ENCODE results near the gene ATAD3A.
"Not testable (repeated sequence)": the region's sequence is repeated elsewhere in the genome, so short reads cannot be mapped to it uniquely, and the experiment has no call there.

Gene ATAD3A

GRCh38 chr1:1523226-1523625 lies 11.3 kb downstream of the ATAD3A start:
- not testable (repeated sequence) for DNase-seq (ENCODE audit: low read depth in 2 of 2)

GRCh38 chr1:1523651-1524050 lies 11.7 kb downstream of the ATAD3A start:
- DNase-seq (ENCODE audit: low read depth in 2 of 2) = not testable (repeated sequence)

GRCh38 chr1:1524750-1525383 lies 12.9 kb downstream of the ATAD3A start:
- not testable (repeated sequence) for DNase-seq (ENCODE audit: low read depth in 2 of 2)

- not testable (repeated sequence) for DNase-seq (ENCODE audit: low read depth in 2 of 2)
Measured at GRCh38 chr1:1526476-1526875, 14.5 kb downstream of the ATAD3A start.

GRCh38 chr1:1527092-1527816 lies 15.3 kb downstream of the ATAD3A start:
- DNase-seq (ENCODE audit: low read depth in 2 of 2) = no peak

- no peak for DNase-seq (ENCODE audit: low read depth in 2 of 2)
Measured at GRCh38 chr1:1528301-1529267, 16.6 kb downstream of the ATAD3A start.

GRCh38 chr1:1529321-1529720 lies 17.4 kb downstream of the ATAD3A start:
- DNase-seq (ENCODE audit: low read depth in 2 of 2) = no peak

- DNase-seq (ENCODE audit: low read depth in 2 of 2) = no peak
Measured at GRCh38 chr1:1529936-1530335, 18.0 kb downstream of the ATAD3A start.

- DNase-seq (ENCODE audit: low read depth in 2 of 2) = no peak
Measured at GRCh38 chr1:1531947-1532346, 20.0 kb downstream of the ATAD3A start.

- not testable (repeated sequence) for DNase-seq (ENCODE audit: low read depth in 2 of 2)
Measured at GRCh38 chr1:1533176-1533893, 21.4 kb downstream of the ATAD3A start.

GRCh38 chr1:1533894-1534291 lies 21.9 kb downstream of the ATAD3A start:
- not testable (repeated sequence) for DNase-seq (ENCODE audit: low read depth in 2 of 2)

- no peak for DNase-seq (ENCODE audit: low read depth in 2 of 2)
Measured at GRCh38 chr1:1534401-1535154, 22.6 kb downstream of the ATAD3A start.

- DNase-seq (ENCODE audit: low read depth in 2 of 2) = no peak
Measured at GRCh38 chr1:1535201-1536018, 23.4 kb downstream of the ATAD3A start.

- DNase-seq (ENCODE audit: low read depth in 2 of 2) = no peak
Measured at GRCh38 chr1:1536019-1536937, 24.3 kb downstream of the ATAD3A start.

- DNase-seq (ENCODE audit: low read depth in 2 of 2) = no peak
Measured at GRCh38 chr1:1536938-1537546, 25.1 kb downstream of the ATAD3A start.

- DNase-seq (ENCODE audit: low read depth in 2 of 2) = no peak
Measured at GRCh38 chr1:1537626-1538250, 25.8 kb downstream of the ATAD3A start.

GRCh38 chr1:1538334-1538733 lies 26.4 kb downstream of the ATAD3A start:
- no peak for DNase-seq (ENCODE audit: low read depth in 2 of 2)

GRCh38 chr1:1538989-1539309 lies 27.0 kb downstream of the ATAD3A start:
- no peak for DNase-seq (ENCODE audit: low read depth in 2 of 2)

Measured in activated CD4-positive, alpha-beta T cell treated with anti-CD3 and anti-CD28 coated beads for 24 hours (primary cell).